Measurements from ENCODE around the gene TEF.

GRCh38 chr22:41446639-41447434 lies 65.1 kb downstream of the TEF start, which contains the start of gene TOB2:
- no peak for TF ChIP-seq SMARCB1 (IDR thresholded peaks at IDR 0.05; ENCODE audit: insufficient read length, low read depth)
- no peak for TF ChIP-seq TFE3 (CRISPR knock-in tag; IDR thresholded peaks at IDR 0.05)
- TF ChIP-seq ATF1 (CRISPR knock-in tag; IDR thresholded peaks at IDR 0.05), result peak; percentile 56; the same call in 1 of the 2 replicates
- peak; percentile 85 for TF ChIP-seq ATF1 (tag; IDR thresholded peaks at IDR 0.05)
- no peak for TF ChIP-seq CTCF (IDR thresholded peaks at IDR 0.05 in 2 of 3, conservative IDR thresholded peaks at IDR 0.05 in 1 of 3; ENCODE audit: insufficient read depth in 2 of 3, low read depth in 1 of 3, low read length in 3 of 3)
- TF ChIP-seq ZFP30 (CRISPR knock-in tag; IDR thresholded peaks at IDR 0.05; ENCODE audit: borderline replicate concordance), result no peak
